Measurements from ENCODE around the gene ATP1B1.

DNA sequence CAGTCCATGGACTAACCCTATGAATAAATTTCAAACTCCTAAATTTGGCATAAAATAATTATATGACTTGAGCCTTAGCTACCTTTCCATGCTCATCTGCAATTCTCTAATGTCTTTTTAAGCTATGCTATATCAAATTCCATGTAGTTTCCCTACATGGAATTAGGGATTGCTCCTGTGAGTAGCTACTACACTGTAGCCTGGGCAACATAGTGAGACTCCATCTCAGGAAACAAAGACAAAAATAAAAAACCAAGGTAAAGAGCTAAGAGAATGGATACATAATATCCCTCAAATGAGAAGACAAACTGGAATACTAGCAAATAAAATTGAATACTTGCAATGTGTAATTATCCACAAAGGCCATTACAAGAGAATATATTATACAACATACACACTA lies 37.5 kb downstream of the ATP1B1 start:
- TF ChIP-seq, protein P1, sequence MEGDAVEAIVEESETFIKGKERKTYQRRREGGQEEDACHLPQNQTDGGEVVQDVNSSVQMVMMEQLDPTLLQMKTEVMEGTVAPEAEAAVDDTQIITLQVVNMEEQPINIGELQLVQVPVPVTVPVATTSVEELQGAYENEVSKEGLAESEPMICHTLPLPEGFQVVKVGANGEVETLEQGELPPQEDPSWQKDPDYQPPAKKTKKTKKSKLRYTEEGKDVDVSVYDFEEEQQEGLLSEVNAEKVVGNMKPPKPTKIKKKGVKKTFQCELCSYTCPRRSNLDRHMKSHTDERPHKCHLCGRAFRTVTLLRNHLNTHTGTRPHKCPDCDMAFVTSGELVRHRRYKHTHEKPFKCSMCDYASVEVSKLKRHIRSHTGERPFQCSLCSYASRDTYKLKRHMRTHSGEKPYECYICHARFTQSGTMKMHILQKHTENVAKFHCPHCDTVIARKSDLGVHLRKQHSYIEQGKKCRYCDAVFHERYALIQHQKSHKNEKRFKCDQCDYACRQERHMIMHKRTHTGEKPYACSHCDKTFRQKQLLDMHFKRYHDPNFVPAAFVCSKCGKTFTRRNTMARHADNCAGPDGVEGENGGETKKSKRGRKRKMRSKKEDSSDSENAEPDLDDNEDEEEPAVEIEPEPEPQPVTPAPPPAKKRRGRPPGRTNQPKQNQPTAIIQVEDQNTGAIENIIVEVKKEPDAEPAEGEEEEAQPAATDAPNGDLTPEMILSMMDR (IDR thresholded peaks at IDR 0.05; ENCODE audit: low read depth, low read length, poor library complexity, severe bottlenecking): no peak
- no peak for TF ChIP-seq EZH2phosphoT487 (IDR thresholded peaks at IDR 0.05; ENCODE audit: borderline replicate concordance, low read length)

Measured in DOHH2 (cell line).